ENCODE results near the gene PAIP2B.

Gene PAIP2B

DNA sequence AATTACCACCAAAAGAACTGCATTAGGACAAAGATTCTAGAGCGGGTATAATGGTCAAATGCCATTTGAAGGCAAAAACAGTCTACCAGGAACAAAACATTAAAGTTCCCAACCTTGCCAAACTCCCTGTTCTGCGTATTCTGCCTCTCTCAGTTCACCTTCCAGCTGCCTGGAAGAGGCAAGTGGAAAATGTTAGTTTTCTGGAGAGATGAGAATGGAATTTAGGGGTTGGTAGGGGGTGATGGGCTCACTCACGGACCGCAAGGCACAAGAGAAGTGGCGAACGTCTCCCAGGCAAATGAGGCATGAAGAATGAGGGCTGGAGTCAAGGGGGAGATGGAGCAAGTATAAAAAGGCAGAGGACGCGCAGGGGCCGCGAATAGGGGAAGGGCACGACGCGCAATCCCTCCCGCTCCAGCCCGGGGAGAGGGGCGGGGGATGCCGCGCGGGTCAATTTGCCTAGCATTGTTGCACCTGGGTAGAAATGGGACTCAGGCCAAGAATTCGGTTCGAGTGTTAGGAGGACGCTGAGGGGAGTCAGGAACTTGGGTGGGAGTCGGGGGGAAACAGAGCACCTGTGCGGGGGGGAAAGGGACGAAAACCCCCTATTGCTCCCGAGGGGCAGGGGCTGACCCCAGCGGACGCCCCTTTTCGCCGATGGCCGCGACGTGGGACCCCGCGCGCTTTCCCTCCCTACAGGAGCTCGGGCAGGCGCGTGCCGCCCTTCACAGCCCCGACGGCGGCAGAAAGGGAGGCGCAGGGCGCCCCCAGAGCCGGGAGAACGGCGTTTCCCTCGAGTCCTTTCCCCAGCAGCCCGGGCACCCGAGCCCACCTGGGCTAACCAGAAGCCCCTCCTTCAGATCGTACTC lies 573 bp downstream of the PAIP2B start:
- H3K36me3 ChIP-seq (ENCODE audit: insufficient read depth, low read length) = no peaks in the 10 kb centered on the region
- H3K9me3 ChIP-seq (ENCODE audit: low read depth, low read length) = no peaks in the 10 kb centered on the region
- TF ChIP-seq FOXP2 (optimal IDR thresholded peaks at IDR 0.05; ENCODE audit: control extremely low read depth, extremely low read length, insufficient read depth) (no peak), POLR2AphosphoS5 (IDR thresholded peaks at IDR 0.05; ENCODE audit: borderline replicate concordance, low read depth, low read length) (no peak), EZH2 (IDR thresholded peaks at IDR 0.05) (no peak)
- peak overlapping the region; percentile 73 for H3K9ac ChIP-seq (ENCODE audit: insufficient read length)
- no peak overlapping the region for H3K27ac ChIP-seq
- no peak for DNase-seq (ENCODE audit: low read depth, low spot score)
- H3K4me3 ChIP-seq = peak overlapping the region; percentile 89

DNA sequence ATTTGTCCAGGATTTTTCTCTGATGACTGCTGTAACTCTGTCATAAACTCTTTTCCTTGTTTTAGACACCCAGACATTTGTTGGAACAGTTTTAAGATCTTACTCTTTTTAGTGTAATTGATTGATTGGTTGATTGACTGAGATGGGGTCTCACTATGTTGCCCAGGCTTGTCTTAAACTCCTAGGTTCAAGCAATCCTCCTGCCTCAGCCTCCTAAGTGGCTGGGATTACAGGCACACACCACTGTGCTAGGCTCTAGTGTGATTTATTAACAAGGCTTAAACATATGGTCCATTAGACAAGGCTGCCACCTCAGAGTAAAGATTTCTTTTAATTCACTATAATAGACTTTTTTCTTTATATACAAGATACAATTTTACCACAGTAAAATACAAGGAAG lies 2.0 kb downstream of the PAIP2B start:
- Histone ChIP-seq H3K4me3 (no peak overlapping the region), H3K9me3 (ENCODE audit: low read depth, low read length) (no peaks in the 10 kb centered on the region), H3K27ac (no peak overlapping the region), H3K36me3 (ENCODE audit: insufficient read depth, low read length) (no peaks in the 10 kb centered on the region), H3K9ac (ENCODE audit: insufficient read length) (no peak overlapping the region)
- DNase-seq (ENCODE audit: low read depth, low spot score) = no peak
- no peak for TF ChIP-seq FOXP2 (optimal IDR thresholded peaks at IDR 0.05; ENCODE audit: control extremely low read depth, extremely low read length, insufficient read depth)
- no peak for TF ChIP-seq POLR2AphosphoS5 (IDR thresholded peaks at IDR 0.05; ENCODE audit: borderline replicate concordance, low read depth, low read length)
- TF ChIP-seq EZH2 (IDR thresholded peaks at IDR 0.05) = no peak

GRCh38 chr2:71224457-71224856 lies 2.4 kb downstream of the PAIP2B start:
- Histone ChIP-seq H3K9ac (ENCODE audit: insufficient read length) (no peak overlapping the region), H3K36me3 (ENCODE audit: insufficient read depth, low read length) (no peaks in the 10 kb centered on the region), H3K4me3 (no peak overlapping the region), H3K27ac (no peak overlapping the region), H3K9me3 (ENCODE audit: low read depth, low read length) (no peaks in the 10 kb centered on the region)
- TF ChIP-seq EZH2 (IDR thresholded peaks at IDR 0.05) = no peak
- TF ChIP-seq POLR2AphosphoS5 (IDR thresholded peaks at IDR 0.05; ENCODE audit: borderline replicate concordance, low read depth, low read length) = no peak
- no peak for TF ChIP-seq FOXP2 (optimal IDR thresholded peaks at IDR 0.05; ENCODE audit: control extremely low read depth, extremely low read length, insufficient read depth)
- DNase-seq (ENCODE audit: low read depth, low spot score) = no peak

GRCh38 chr2:71223767-71224333 lies 3.1 kb downstream of the PAIP2B start:
- no peak for TF ChIP-seq FOXP2 (optimal IDR thresholded peaks at IDR 0.05; ENCODE audit: control extremely low read depth, extremely low read length, insufficient read depth)
- TF ChIP-seq POLR2AphosphoS5 (IDR thresholded peaks at IDR 0.05; ENCODE audit: borderline replicate concordance, low read depth, low read length) = no peak
- no peak for TF ChIP-seq EZH2 (IDR thresholded peaks at IDR 0.05)
- no peak for DNase-seq (ENCODE audit: low read depth, low spot score)
- Histone ChIP-seq H3K4me3 (no peak overlapping the region), H3K36me3 (ENCODE audit: insufficient read depth, low read length) (no peaks in the 10 kb centered on the region), H3K9ac (ENCODE audit: insufficient read length) (no peak overlapping the region), H3K27ac (no peak overlapping the region), H3K9me3 (ENCODE audit: low read depth, low read length) (no peaks in the 10 kb centered on the region)

DNA sequence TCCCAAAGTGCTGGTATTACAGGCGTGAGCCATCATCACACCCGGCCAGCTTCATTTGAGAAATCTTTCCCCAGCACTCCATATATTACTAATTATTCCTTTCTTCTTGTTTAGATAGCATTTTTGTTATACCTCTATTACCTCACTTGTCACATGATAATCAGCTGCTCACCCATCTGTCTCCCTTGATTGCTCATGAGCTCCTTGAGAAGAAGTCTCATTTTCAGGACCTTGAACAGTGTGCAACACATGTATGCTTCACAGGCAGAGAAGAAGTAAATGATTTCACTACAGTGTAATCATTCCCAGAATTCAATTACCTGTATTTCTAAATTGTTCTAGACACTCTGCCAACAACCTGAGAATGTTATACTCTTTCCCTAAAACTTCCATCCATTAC lies 6.2 kb downstream of the PAIP2B start:
- no peak overlapping the region for H3K4me3 ChIP-seq
- no peaks in the 10 kb centered on the region for H3K36me3 ChIP-seq (ENCODE audit: insufficient read depth, low read length)
- DNase-seq (ENCODE audit: low read depth, low spot score) = no peak
- TF ChIP-seq EZH2 (IDR thresholded peaks at IDR 0.05) = no peak
- no peak for TF ChIP-seq FOXP2 (optimal IDR thresholded peaks at IDR 0.05; ENCODE audit: control extremely low read depth, extremely low read length, insufficient read depth)
- TF ChIP-seq POLR2AphosphoS5 (IDR thresholded peaks at IDR 0.05; ENCODE audit: borderline replicate concordance, low read depth, low read length) = no peak
- H3K27ac ChIP-seq = no peak overlapping the region
- no peak overlapping the region for H3K9ac ChIP-seq (ENCODE audit: insufficient read length)
- no peaks in the 10 kb centered on the region for H3K9me3 ChIP-seq (ENCODE audit: low read depth, low read length)

GRCh38 chr2:71216501-71216900 lies 10.4 kb downstream of the PAIP2B start:
- Histone ChIP-seq H3K9ac (ENCODE audit: insufficient read length) (no peak overlapping the region), H3K27ac (no peak overlapping the region), H3K36me3 (ENCODE audit: insufficient read depth, low read length) (no peaks in the 10 kb centered on the region), H3K4me3 (no peak overlapping the region), H3K9me3 (ENCODE audit: low read depth, low read length) (no peaks in the 10 kb centered on the region)
- TF ChIP-seq FOXP2 (optimal IDR thresholded peaks at IDR 0.05; ENCODE audit: control extremely low read depth, extremely low read length, insufficient read depth) = no peak
- TF ChIP-seq EZH2 (IDR thresholded peaks at IDR 0.05) = no peak
- TF ChIP-seq POLR2AphosphoS5 (IDR thresholded peaks at IDR 0.05; ENCODE audit: borderline replicate concordance, low read depth, low read length) = no peak
- DNase-seq (ENCODE audit: low read depth, low spot score) = no peak

GRCh38 chr2:71215447-71215846 lies 11.5 kb downstream of the PAIP2B start:
- Histone ChIP-seq H3K9me3 (ENCODE audit: low read depth, low read length) (no peaks in the 10 kb centered on the region), H3K36me3 (ENCODE audit: insufficient read depth, low read length) (no peaks in the 10 kb centered on the region), H3K4me3 (no peak overlapping the region), H3K27ac (no peak overlapping the region), H3K9ac (ENCODE audit: insufficient read length) (no peak overlapping the region)
- TF ChIP-seq EZH2 (IDR thresholded peaks at IDR 0.05) (no peak), POLR2AphosphoS5 (IDR thresholded peaks at IDR 0.05; ENCODE audit: borderline replicate concordance, low read depth, low read length) (no peak), FOXP2 (optimal IDR thresholded peaks at IDR 0.05; ENCODE audit: control extremely low read depth, extremely low read length, insufficient read depth) (no peak)
- DNase-seq (ENCODE audit: low read depth, low spot score) = no peak

GRCh38 chr2:71212336-71212735 lies 14.6 kb downstream of the PAIP2B start:
- H3K36me3 ChIP-seq (ENCODE audit: insufficient read depth, low read length) = no peaks in the 10 kb centered on the region
- H3K9ac ChIP-seq (ENCODE audit: insufficient read length) = no peak overlapping the region
- peak; percentile 28 for DNase-seq (ENCODE audit: low read depth, low spot score)
- no peak overlapping the region for H3K4me3 ChIP-seq
- no peak overlapping the region for H3K27ac ChIP-seq
- H3K9me3 ChIP-seq (ENCODE audit: low read depth, low read length) = no peaks in the 10 kb centered on the region
- TF ChIP-seq POLR2AphosphoS5 (IDR thresholded peaks at IDR 0.05; ENCODE audit: borderline replicate concordance, low read depth, low read length) = no peak
- no peak for TF ChIP-seq FOXP2 (optimal IDR thresholded peaks at IDR 0.05; ENCODE audit: control extremely low read depth, extremely low read length, insufficient read depth)
- TF ChIP-seq EZH2 (IDR thresholded peaks at IDR 0.05) = no peak

Data from SK-N-MC (cell line).